IMR-90 (cell line): ENCODE data around the gene AFF2. TPM values are rescaled to one million over a fixed set of nuclear protein-coding genes. Genes with fewer than 3 reads are reported as not detected.

Experiments used
- ATAC-seq: fragments of 200-7000 bp; cut with Tn5 transposase; 2 replicates; pipeline ENCODE4 v1.9.1; 2020; ENCODE audit warnings: low read depth, mild to moderate bottlenecking, moderate library complexity
- BruUV-seq: library from RNA; stranded (reverse); fragments of 400-500 nt; replicated peaks from 2 replicates; lab custom pipeline; 2021; lab: Mats Ljungman, UMichigan
- CTCF ChIA-PET: fragments of 300-600 bp; formaldehyde crosslinking; extraction: SDS; loops from one replicate; lab custom pipeline; 2021; ENCODE audit warnings: antibody characterized with exemption; lab: Yijun Ruan, JAX
- POLR2A ChIA-PET: fragments of 300-600 bp; sonication (Branson Sonifier 250); formaldehyde crosslinking; loops from one replicate; lab custom pipeline; 2022; ENCODE audit warnings: antibody characterized with exemption; ENCODE audit not compliant: unreplicated experiment; lab: Charles Lee
- DNase-seq: peaks from one replicate; pipeline ENCODE4 v3.0.0; 2013
- H2AFZ ChIP-seq: replicated peaks from 2 replicates; pipeline ENCODE3; 2013; ENCODE audit warnings: low read length, mild to moderate bottlenecking; ENCODE audit not compliant: poor library complexity
- H2AK5ac ChIP-seq: 2 replicates; pipeline ENCODE4 v1.6.1; 2013; ENCODE audit warnings: low read depth, low read length, inconsistent platforms
- H2AK9ac ChIP-seq: replicated peaks from 2 replicates; pipeline ENCODE3; 2013; ENCODE audit warnings: mild to moderate bottlenecking, low read depth, low read length, moderate library complexity; ENCODE audit not compliant: poor library complexity
- H2BK120ac ChIP-seq: 2 replicates; pipeline ENCODE4 v1.6.1; 2013; ENCODE audit warnings: low read depth, low read length, inconsistent platforms
- H2BK15ac ChIP-seq: 3 replicates; pipeline ENCODE4 v1.6.1; 2013; ENCODE audit warnings: low read depth, low read length, inconsistent platforms
- H2BK20ac ChIP-seq: 2 replicates; pipeline ENCODE4 v1.6.1; 2013; ENCODE audit warnings: low read depth, mild to moderate bottlenecking, inconsistent platforms, low read length, moderate library complexity
- H2BK5ac ChIP-seq: 2 replicates; pipeline ENCODE4 v1.6.1; 2013; ENCODE audit warnings: mild to moderate bottlenecking, low read depth, low read length, inconsistent platforms; ENCODE audit not compliant: poor library complexity, severe bottlenecking
- H3K14ac ChIP-seq: replicated peaks from 2 replicates; pipeline ENCODE4 v1.6.1; 2013; ENCODE audit warnings: low read depth, low read length, inconsistent platforms
- H3K18ac ChIP-seq: 2 replicates; pipeline ENCODE4 v1.6.1; 2013; ENCODE audit warnings: low read depth, low read length, control low read depth
- H3K23ac ChIP-seq: 2 replicates; pipeline ENCODE4 v1.6.1; 2013; ENCODE audit warnings: low read depth, low read length, inconsistent platforms
- H3K27ac ChIP-seq: 2 replicates; pipeline ENCODE4 v1.5.1; 2013; ENCODE audit warnings: mild to moderate bottlenecking, control low read depth, low read length; ENCODE audit not compliant: insufficient read depth
- H3K27me3 ChIP-seq: 2 replicates; pipeline ENCODE4 v1.6.1; 2013; ENCODE audit warnings: low read length; ENCODE audit not compliant: control insufficient read depth, insufficient read depth
- H3K36me3 ChIP-seq: 2 replicates; pipeline ENCODE4 v1.6.1; 2013; ENCODE audit warnings: low read length, mixed read lengths; ENCODE audit not compliant: control insufficient read depth, insufficient read depth
- H3K4ac ChIP-seq: 2 replicates; pipeline ENCODE4 v1.6.1; 2013; ENCODE audit warnings: low read depth, low read length, inconsistent platforms
- H3K4me1 ChIP-seq: 2 replicates; pipeline ENCODE4 v1.6.1; 2013; ENCODE audit warnings: low read length, mixed read lengths; ENCODE audit not compliant: control insufficient read depth, insufficient read depth
- H3K4me2 ChIP-seq: 2 replicates; pipeline ENCODE4 v1.6.1; 2013; ENCODE audit warnings: low read depth, mild to moderate bottlenecking, control low read depth, low read length, moderate library complexity
- H3K4me3 ChIP-seq: 2 replicates; pipeline ENCODE4 v1.5.1; 2013; ENCODE audit warnings: low read depth, mild to moderate bottlenecking, control low read depth, low read length, moderate library complexity; ENCODE audit not compliant: insufficient read depth
- H3K56ac ChIP-seq: 2 replicates; pipeline ENCODE4 v1.6.1; 2013; ENCODE audit warnings: low read length, inconsistent platforms; ENCODE audit not compliant: insufficient read depth; ENCODE audit errors: extremely low read depth
- H3K79me1 ChIP-seq, 2 experiments: 2 replicates each; pipeline ENCODE4 v1.6.1; 2013; ENCODE audit warnings: low read length in 2 of 2, inconsistent platforms in 1 of 2, low read depth in 1 of 2
- H3K9ac ChIP-seq: 2 replicates; pipeline ENCODE4 v1.6.1; 2013; ENCODE audit warnings: low read depth, low read length, control low read depth
- H3K9me1 ChIP-seq: 2 replicates; pipeline ENCODE4 v1.6.1; 2013; ENCODE audit warnings: low read length, inconsistent platforms; ENCODE audit not compliant: insufficient read depth
- H3K9me3 ChIP-seq: 2 replicates; pipeline ENCODE4 v1.6.1; 2013; ENCODE audit warnings: low read length; ENCODE audit not compliant: control insufficient read depth, insufficient read depth
- H4K20me1 ChIP-seq: 2 replicates; pipeline ENCODE4 v1.6.1; 2013; ENCODE audit warnings: low read length, inconsistent platforms; ENCODE audit not compliant: insufficient read depth
- H4K5ac ChIP-seq: 2 replicates; pipeline ENCODE4 v1.6.1; 2013; ENCODE audit warnings: mild to moderate bottlenecking, low read depth, low read length, control low read depth
- H4K8ac ChIP-seq, 2 experiments: 2 replicates each; pipeline ENCODE4 v1.6.1; 2013; ENCODE audit warnings: low read depth in 2 of 2, low read length in 2 of 2, control low read depth in 1 of 2, inconsistent platforms in 1 of 2
- H4K91ac ChIP-seq: 2 replicates; pipeline ENCODE4 v1.6.1; 2013; ENCODE audit warnings: low read depth, low read length, inconsistent platforms; ENCODE audit not compliant: insufficient read depth
- MAFK ChIP-seq: IDR thresholded peaks from 2 replicates; pipeline ENCODE4 v1.6.1; 2012; ENCODE audit warnings: low read depth, low read length, improper control_type of control experiment
- RAD21 ChIP-seq: IDR thresholded peaks from 2 replicates; pipeline ENCODE4 v1.6.1; 2012; ENCODE audit warnings: low read length, improper control_type of control experiment
- WGBS, 2 experiments: methylation state at CpG; one replicate each; pipeline versions ENCODE4 v1.1.5 to v1.1.7; 2013; ENCODE audit warnings: missing lambda C conversion rate in 2 of 2; ENCODE audit not compliant: insufficient read length in 1 of 2; ENCODE audit errors: extremely low coverage in 2 of 2; 5-methylcytosine and 5-hydroxymethylcytosine counted together
- dilution Hi-C: fragments of 300-500 bp; cut with HindIII; formaldehyde crosslinking; loops from one replicate; pipeline ENCODE4 v1.14.3; 2018; ENCODE audit warnings: low sequenced_read_pairs; ENCODE audit not compliant: unreplicated experiment
- in situ Hi-C: fragments of 300-500 bp; cut with MboI; formaldehyde crosslinking; loops from 3 replicates; pipeline ENCODE4 v1.14.3; 2019; ENCODE audit warnings: low sequenced_read_pairs, inconsistent platforms, mixed read lengths
- intact Hi-C: fragments of 100-400 bp; cut with micrococcal nuclease; formaldehyde crosslinking; loops from 2 replicates; pipeline ENCODE4 v1.10.0; 2022
- microRNA-seq, 2 experiments: library from miRNA; stranded (forward) in 1 of 2; unstranded in 1 of 2; fragments of 10-50 nt in 1 of 2; fragments of <30 nt in 1 of 2; gene quantifications in 1 of 2; microRNA quantifications in 1 of 2; one replicate each; pipeline versions ENCODE3 to v1.1.0; 2013 to 2020; ENCODE audit not compliant: insufficient read depth in 1 of 2, insufficient read length in 1 of 2, unreplicated experiment in 1 of 2
- polyA plus RNA-seq, 3 experiments: library from polyadenylated mRNA; depleted of rRNA; stranded (reverse); fragments of >200 nt; gene quantifications; 2 replicates each; pipeline ENCODE4 v1.2.3, GENCODE V29; 2012; ENCODE audit warnings: low replicate concordance in 1 of 3
- small RNA-seq, 5 experiments: library from RNA; depleted of rRNA; stranded (forward); fragments of <200 nt; gene quantifications; one replicate each; pipeline ENCODE3, GENCODE V24; 2012
- total RNA-seq: library from RNA; depleted of rRNA; stranded (reverse); fragments of >200 nt; gene quantifications from 2 replicates; pipeline ENCODE4 v1.2.3, GENCODE V29; 2012

The AFF2 gene
- total and polyA plus RNA-seq, 2 of the 4 experiments (the other 2 are of a cell fraction) = 0.15 to 0.72 TPM

GRCh38 chrX:149045645-149046210 lies 545.3 kb downstream of the AFF2 start:
- Histone ChIP-seq H3K4me1 (no peaks in the 10 kb centered on the region), H3K9me1 (no peaks in the 10 kb centered on the region), H3K18ac (no peak overlapping the region), H4K91ac (no peak overlapping the region), H2BK20ac (no peak overlapping the region), H3K27me3 (no peaks in the 10 kb centered on the region), H2BK120ac (no peak overlapping the region), H3K36me3 (no peaks in the 10 kb centered on the region), H2BK15ac (no peak overlapping the region), H2AK9ac (no peak overlapping the region), H2BK5ac (no peak overlapping the region), H3K4me3 (no peak overlapping the region), H3K23ac (no peak overlapping the region), H3K27ac (no peak overlapping the region), H3K9ac (no peak overlapping the region), H2AK5ac (no peak overlapping the region), H4K20me1 (no peaks in the 10 kb centered on the region), H4K8ac (no peak overlapping the region), H2AFZ (no peak overlapping the region), H3K79me1 (no peaks in the 10 kb centered on the region), H3K14ac (no peak overlapping the region), H3K4me2 (no peak overlapping the region), H3K9me3 (no peaks in the 10 kb centered on the region), H3K4ac (no peak overlapping the region), H3K56ac (no peak overlapping the region), H4K5ac (no peak overlapping the region)
- BruUV-seq = no TSS peak
- ChIA-PET POLR2A (no interaction called here), CTCF (no interaction called here)
- intact Hi-C loops = no loop called here
- DNase-seq (no peak), ATAC-seq (no peak)
- no CpG with 5 or more reads among the region's 1 CpG for WGBS, 2 experiments
- peak; percentile 96 for TF ChIP-seq MAFK
- no peak for TF ChIP-seq RAD21
- in situ Hi-C loops = no loop called here
- dilution Hi-C loops = no loop called here

Small RNA genes lying within 50 kb of the gene (microRNA-seq; reads per million reads assigned to microRNA genes)
- gene RN7SKP267 (ENCODE audit: insufficient read depth, insufficient read length) = not detected

Small RNA genes lying within 50 kb of the gene (small RNA-seq; reads per million reads assigned to genes)
- gene RN7SKP267 = 0 reads per million in 5 experiments
